K562 (cell line): ENCODE data around the gene PRKAR2B. TPM values are rescaled to one million over a fixed set of nuclear protein-coding genes. Genes with fewer than 3 reads are reported as not detected.

Experiments
- ATAC-seq: fragments of 200-7000 bp; cut with Tn5 transposase; 3 replicates; pipeline ENCODE4 v1.9.1; 2020; ENCODE audit warnings: moderate library complexity
- BruUV-seq: library from RNA; stranded (reverse); fragments of 400-500 nt; replicated peaks from 2 replicates; lab custom pipeline; 2021; lab: Mats Ljungman, UMichigan
- CTCF ChIA-PET: fragments of 300-600 bp; formaldehyde crosslinking; extraction: SDS; loops from one replicate; lab custom pipeline; 2021; ENCODE audit warnings: low intra/inter-chr PET ratio; lab: Yijun Ruan, JAX
- POLR2A ChIA-PET: fragments of 300-600, 350-650 bp; sonication (Branson Sonifier 250); formaldehyde crosslinking; extraction: SDS; loops from one replicate; lab custom pipeline; 2021; ENCODE audit warnings: antibody characterized with exemption, inconsistent platforms; lab: Yijun Ruan, JAX
- DNase-seq, 4 experiments: peaks; one replicate each; pipeline versions ENCODE4 v3.0.0 to v3.0.0-alpha.2; 2011 to 2018; ENCODE audit warnings: low spot score in 3 of 4, mixed read lengths in 3 of 4; ENCODE audit errors: extremely low read depth in 1 of 4
- FAIRE-seq: peaks from 2 replicates; lab custom pipeline; 2011; peaks lifted over from hg19 to GRCh38; lab: Jason Lieb, UNC
- H2AFZ ChIP-seq: 2 replicates; pipeline ENCODE4 v1.6.0; 2011; ENCODE audit warnings: low read depth, low read length, control low read depth, inconsistent platforms
- H3K27ac ChIP-seq: fragments of 200-600 bp; 3 replicates; pipeline ENCODE4 v1.8.0; 2011; ENCODE audit warnings: low read depth, mild to moderate bottlenecking, control low read depth, inconsistent platforms, low read length, moderate library complexity, mixed read lengths; ENCODE audit errors: extremely low read depth
- H3K27me3 ChIP-seq, 2 experiments: fragments of 300-600 bp in 1 of 2; 2 replicates in 1 of 2; 3 replicates in 1 of 2; pipeline versions ENCODE4 v1.6.0 to v1.8.0; 2011; ENCODE audit warnings: inconsistent platforms in 2 of 2, low read length in 2 of 2, mild to moderate bottlenecking in 1 of 2, mixed read lengths in 1 of 2, moderate library complexity in 1 of 2; ENCODE audit not compliant: control insufficient read depth in 2 of 2, insufficient read depth in 2 of 2
- H3K36me3 ChIP-seq: fragments of 300-600 bp; 3 replicates; pipeline ENCODE4 v1.8.0; 2011; ENCODE audit warnings: mild to moderate bottlenecking, low read length, inconsistent platforms; ENCODE audit not compliant: control insufficient read depth, insufficient read depth
- H3K4me1 ChIP-seq, 2 experiments: fragments of 200-600 bp in 1 of 2; replicated peaks in 1 of 2; 2 replicates in 1 of 2; 3 replicates in 1 of 2; pipeline versions ENCODE4 v1.5.1 to v1.8.0; 2011; ENCODE audit warnings: inconsistent platforms in 2 of 2, low read length in 2 of 2, mild to moderate bottlenecking in 1 of 2, mixed read lengths in 1 of 2, moderate library complexity in 1 of 2; ENCODE audit not compliant: control insufficient read depth in 2 of 2, insufficient read depth in 2 of 2
- H3K4me2 ChIP-seq: 2 replicates; pipeline ENCODE4 v1.6.1; 2011; ENCODE audit warnings: low read length, control low read depth, inconsistent platforms, mixed read lengths; ENCODE audit not compliant: insufficient read depth
- H3K4me3 ChIP-seq: fragments of 200-600 bp; sonication (generic), shearing (Covaris generic); 2 replicates; pipeline ENCODE4 v1.5.1; 2016; ENCODE audit warnings: control low read depth, inconsistent platforms
- H3K79me2 ChIP-seq: fragments of 200-600 bp; 3 replicates; pipeline ENCODE4 v1.8.0; 2011; ENCODE audit warnings: low read length, inconsistent platforms; ENCODE audit not compliant: control insufficient read depth, insufficient read depth
- H3K9ac ChIP-seq, 2 experiments: 2 replicates each; pipeline versions ENCODE4 v1.6.0 to v1.6.1; 2011; ENCODE audit warnings: low read depth in 2 of 2, low read length in 2 of 2, control low read depth in 1 of 2, inconsistent platforms in 1 of 2, mild to moderate bottlenecking in 1 of 2, mixed read lengths in 1 of 2; ENCODE audit not compliant: insufficient read depth in 1 of 2
- H3K9me1 ChIP-seq: one replicate; pipeline ENCODE4 v1.6.0; 2011; ENCODE audit warnings: inconsistent platforms, mild to moderate bottlenecking, low read length, moderate library complexity; ENCODE audit not compliant: control insufficient read depth, insufficient read depth
- H3K9me3 ChIP-seq: replicated peaks from 2 replicates; pipeline ENCODE4 v1.5.1; 2011; ENCODE audit warnings: low read depth, low read length, inconsistent platforms; ENCODE audit not compliant: control insufficient read depth, insufficient read depth
- H4K20me1 ChIP-seq: replicated peaks from 2 replicates; pipeline ENCODE4 v1.6.1; 2011; ENCODE audit warnings: low read length, inconsistent platforms, mixed read lengths; ENCODE audit not compliant: control insufficient read depth, insufficient read depth
- BCOR ChIP-seq: fragments of 450-650 bp; IDR thresholded peaks from 2 replicates; pipeline ENCODE4 v1.6.1; 2016
- CBX3 ChIP-seq, 2 experiments: IDR thresholded peaks; 1 replicate in 1 of 2; 2 replicates in 1 of 2; pipeline ENCODE4 v1.6.1; 2012; ENCODE audit warnings: inconsistent platforms in 2 of 2, low read length in 2 of 2, borderline replicate concordance in 1 of 2, control low read depth in 1 of 2
- GATA2 ChIP-seq: sonication (generic); formaldehyde crosslinking; IDR thresholded peaks from 2 replicates; pipeline ENCODE4 v1.4.0; 2020; ENCODE audit warnings: mild to moderate bottlenecking, missing genetic modification reagents
- HBP1 ChIP-seq: fragments of 450-650 bp; formaldehyde crosslinking; IDR thresholded peaks from 2 replicates; pipeline ENCODE4 v1.4.0; 2022; ENCODE audit warnings: missing genetic modification characterization
- HMG20A ChIP-seq: fragments of 450-650 bp; formaldehyde crosslinking; conservative IDR thresholded peaks from 2 replicates; pipeline ENCODE4 v1.4.0; 2020; ENCODE audit warnings: mild to moderate bottlenecking, mixed read lengths
- KDM1A ChIP-seq, 2 experiments: fragments of 450-650 bp; IDR thresholded peaks; 2 replicates each; pipeline ENCODE4 v1.6.1; 2016; ENCODE audit warnings: mild to moderate bottlenecking in 2 of 2
- RBM25 ChIP-seq: fragments of 200-400 bp; formaldehyde crosslinking; IDR thresholded peaks from 2 replicates; pipeline ENCODE4 v1.6.1; 2018; ENCODE audit warnings: low read length, low read depth, moderate library complexity; ENCODE audit not compliant: severe bottlenecking
- ZNF121 ChIP-seq: sonication (generic); formaldehyde crosslinking; conservative IDR thresholded peaks from 2 replicates; pipeline ENCODE4 v1.8.0; 2022; ENCODE audit warnings: missing genetic modification reagents
- WGBS: fragments of 100-300 bp; shearing (Covaris generic); methylation state at CpG from one replicate; pipeline ENCODE4 v1.1.6; 2016; ENCODE audit warnings: low coverage, mixed read lengths; ENCODE audit not compliant: insufficient coverage; ENCODE audit errors: missing lambda C conversion rate; 5-methylcytosine and 5-hydroxymethylcytosine counted together
- in situ Hi-C: fragments of 300-500 bp; cut with MboI; formaldehyde crosslinking; loops from 4 replicates; pipeline ENCODE4 v1.15.0; 2018; ENCODE audit warnings: inconsistent platforms, mixed read lengths
- intact Hi-C: fragments of 100-400 bp; cut with micrococcal nuclease; formaldehyde crosslinking; loops from 2 replicates; pipeline ENCODE4 v1.14.2; 2022
- polyA plus RNA-seq, 8 experiments: library from polyadenylated mRNA; depleted of rRNA in 4 of 8; stranded (reverse) in 5 of 8; unstranded in 3 of 8; fragments of >200 nt; fragmentation: Nextera tagmentation in 2 of 8; fragmentation: Illumina TruSeq in 1 of 8; extraction: Ambion mirVana in 2 of 8; extraction: Trizol in 1 of 8; gene quantifications; 2 replicates each; pipeline versions ENCODE4 v1.2.1 to v1.2.3, GENCODE V29; 2011 to 2014; ENCODE audit warnings: inconsistent platforms in 1 of 8, missing spikeins in 1 of 8
- total RNA-seq, 7 experiments: library from RNA; depleted of rRNA in 6 of 7; stranded (reverse); fragments of >200 nt in 6 of 7; fragmentation: Illumina TruSeq in 2 of 7; extraction: Trizol in 2 of 7; gene quantifications; 2 replicates each; pipeline versions ENCODE4 v1.2.1 to v1.2.3, GENCODE V29; 2011 to 2021; ENCODE audit warnings: low replicate concordance in 1 of 7

PRKAR2B gene
- total and polyA plus RNA-seq, 9 of the 15 experiments (the other 6 are each of a cell fraction or from before 2014, with no cell fraction given) = 59.0 to 173 (median 129) TPM

GRCh38 chr7:107012691-107013090, 31.8 kb upstream of the PRKAR2B start:
- intact Hi-C loops (loop anchor here (10.0 kb wide), 1 partner anchor 448 kb away; no protein-coding TSS in a partner anchor), in situ Hi-C loops (no loop called here)
- CTCF ChIA-PET = no interaction called here
- POLR2A ChIA-PET = no interaction called here
- H3K27me3 ChIP-seq = no peaks in the 10 kb centered on the region
- H2AFZ ChIP-seq = peak overlapping the region; percentile 67
- no peaks in the 10 kb centered on the region for H3K36me3 ChIP-seq
- H3K9ac ChIP-seq = no peak overlapping the region
- no peak overlapping the region for H3K4me3 ChIP-seq
- ATAC-seq (no peak), FAIRE-seq (no peak), DNase-seq (no peak)
- no TSS peak for BruUV-seq
- TF ChIP-seq HMG20A (CRISPR knock-in tag) (no peak), BCOR (peak; percentile 68), GATA2 (CRISPR knock-in tag) (peak; percentile 29; the same call in 1 of the 2 replicates), CBX3 (IDR thresholded peaks at IDR 0.05; ENCODE audit: borderline replicate concordance in 1 of 2, low read length in 2 of 2) (peak in 1 of 2 experiments; percentile 57; a peak in 1 of 3 replicates), KDM1A (IDR thresholded peaks at IDR 0.05) (peak; percentile 37 to 48; a peak in 3 of 4 replicates), RBM25 (peak; percentile 80), HBP1 (no peak), ZNF121 (peak; percentile 85)
- no peaks in the 10 kb centered on the region for H3K9me3 ChIP-seq
- 0 out of 3 replicates have a peak overlapping the region, but pooled peaks have one; percentile 22 for H3K27ac ChIP-seq
- no peaks in the 10 kb centered on the region for H4K20me1 ChIP-seq
- peaks cover 19% of the 10 kb centered on the region for H3K79me2 ChIP-seq
- 93% methylated on average over 6 of the region's 6 CpGs for WGBS
- H3K9me1 ChIP-seq = no peaks in the 10 kb centered on the region
- no peak overlapping the region for H3K4me2 ChIP-seq
- H3K4me1 ChIP-seq = peaks cover 32 to 55% of the 10 kb centered on the region in 2 experiments
